HL-60/S4 treated with retinoic acid at 250 ng/mL for 4 days and 3 days (cell line): Measurements from ENCODE around the gene URB1.
"Not testable (repeated sequence)": the region's sequence is repeated elsewhere in the genome, so short reads cannot be mapped to it uniquely, and the experiment has no call there.

Source experiments
- in situ Hi-C: fragments of 300-500 bp; cut with MboI; formaldehyde crosslinking; loops from 2 replicates; pipeline ENCODE4 v1.7.0; 2022; ENCODE audit warnings: low sequenced_read_pairs

URB1 gene

DNA sequence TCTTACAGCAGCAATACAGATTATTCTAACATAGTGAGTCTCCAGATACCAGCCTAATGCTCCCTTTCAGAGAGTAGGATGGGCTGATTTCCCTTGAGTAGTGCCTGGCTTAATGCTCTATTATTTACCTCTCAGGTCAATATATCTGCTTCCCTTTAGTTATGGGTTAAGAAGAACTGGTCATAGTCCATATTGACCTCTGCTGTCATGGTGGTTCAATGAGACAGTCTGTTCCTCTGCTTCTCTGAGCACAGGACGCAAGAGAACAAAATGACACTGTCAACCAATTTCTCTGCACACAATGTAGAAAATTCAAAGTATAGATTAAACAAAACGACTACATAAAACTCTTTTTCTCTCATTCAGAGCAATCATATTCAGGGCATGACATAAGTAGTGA is 91.2 kb downstream of the URB1 start:
- in situ Hi-C loops = no loop called here

- in situ Hi-C loops = no loop called here
Measured at GRCh38 chr21:32300117-32300681, 92.6 kb downstream of the URB1 start.

DNA sequence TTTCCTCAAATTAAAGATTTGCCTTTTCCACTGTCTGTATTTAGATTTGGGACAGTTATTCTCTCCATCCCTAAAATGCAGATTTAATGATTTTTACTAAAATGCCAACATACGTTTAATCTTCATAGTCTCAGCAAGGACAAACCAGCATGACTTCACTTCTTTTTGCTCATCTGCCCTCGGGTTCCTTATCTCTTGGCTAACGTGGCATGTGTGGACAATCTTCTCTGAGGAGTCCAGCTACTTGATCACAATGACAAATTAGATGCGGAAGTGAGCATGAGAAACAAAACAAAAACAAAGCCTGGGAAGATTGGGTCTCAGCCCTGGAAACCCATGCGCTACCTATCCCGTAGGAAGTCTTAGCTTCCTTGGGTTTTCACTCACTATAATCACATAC is 93.1 kb downstream of the URB1 start:
- in situ Hi-C loops = no loop called here

GRCh38 chr21:32298658-32299081 is 94.1 kb downstream of the URB1 start, which contains the start of gene MRAP:
MRAP (plus strand) TSS chr21:32298855; CDS start chr21:32298972, 117 bp downstream.
- in situ Hi-C loops = no loop called here

DNA sequence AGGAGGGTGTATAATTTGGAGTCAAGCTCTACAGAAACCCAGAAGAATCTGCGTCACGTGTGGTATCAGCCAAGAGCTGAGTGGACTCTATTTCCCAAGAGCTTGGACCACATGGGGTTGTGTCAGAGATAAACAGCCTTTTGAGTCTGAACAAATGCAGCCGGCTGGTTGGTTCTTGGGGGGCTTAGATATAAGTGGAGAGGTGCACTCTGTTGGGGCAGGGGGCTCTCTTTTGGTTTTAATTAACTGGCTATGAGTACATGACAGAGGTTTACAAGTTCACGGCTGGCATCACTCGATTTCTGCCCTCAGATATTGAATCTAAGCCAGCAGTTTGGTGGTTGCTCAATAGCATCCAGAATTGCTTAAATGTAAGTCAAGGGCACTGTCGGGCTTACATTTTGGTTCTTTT is 94.7 kb downstream of the URB1 start:
- in situ Hi-C loops = no loop called here

- in situ Hi-C loops = no loop called here
Measured at GRCh38 chr21:32297449-32297848, 95.4 kb downstream of the URB1 start.

GRCh38 chr21:32285476-32285875 is 107.3 kb downstream of the URB1 start:
- in situ Hi-C loops = no loop called here

GRCh38 chr21:32282992-32283391 is 109.8 kb downstream of the URB1 start:
- in situ Hi-C loops = no loop called here

GRCh38 chr21:32281531-32281930 is 111.3 kb downstream of the URB1 start:
- in situ Hi-C loops = no loop called here

- in situ Hi-C loops = no loop called here
Measured at GRCh38 chr21:32279377-32279680, 113.5 kb downstream of the URB1 start.

DNA sequence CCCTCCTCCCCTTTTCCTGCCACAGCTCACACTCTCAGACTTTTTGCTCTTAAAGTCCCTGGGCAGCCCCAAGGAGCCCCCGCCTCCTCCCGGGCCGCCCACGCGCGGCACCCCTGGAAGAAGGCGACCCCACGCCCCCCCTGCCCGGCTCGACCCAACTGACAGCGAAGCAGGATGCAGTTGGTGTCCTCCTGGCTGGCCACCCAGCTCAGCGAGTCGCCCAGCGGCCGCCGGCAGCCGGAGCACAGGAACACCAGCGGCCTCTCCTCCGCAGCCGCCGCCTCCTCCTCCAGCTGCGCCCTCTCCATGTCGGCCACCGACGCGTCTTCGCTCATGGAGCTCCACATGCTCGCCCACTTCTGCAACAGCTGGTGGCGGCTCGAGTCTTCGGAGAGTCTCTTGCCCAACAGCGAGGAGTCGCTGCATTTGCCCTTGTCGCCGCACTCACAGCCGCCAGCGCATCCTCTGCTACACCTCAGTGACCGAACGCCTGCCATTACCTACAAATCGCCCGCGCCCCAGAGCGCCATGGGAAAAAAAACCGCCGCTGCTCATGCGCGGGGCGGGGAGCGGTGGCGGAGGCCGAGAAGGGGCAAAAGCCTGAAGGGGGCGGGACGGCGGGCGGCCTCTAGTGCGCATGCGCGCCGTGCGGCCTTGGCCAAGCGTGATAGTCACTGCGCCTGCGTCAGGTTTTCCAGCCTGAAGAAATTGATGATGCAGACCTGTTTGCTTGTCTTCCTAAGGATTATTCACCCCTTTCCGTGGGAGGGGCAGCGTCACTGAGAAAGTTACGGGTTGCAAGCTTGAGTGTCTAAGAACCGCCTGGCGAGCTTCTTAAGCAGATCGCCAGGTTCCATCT is 114.1 kb downstream of the URB1 start, which contains the start of gene MIS18A:
MIS18A (minus strand) TSS at position 532 of the 859 bp plus-strand sequence; CDS start at position 497, 35 bp downstream.
- in situ Hi-C loops = no loop called here

DNA sequence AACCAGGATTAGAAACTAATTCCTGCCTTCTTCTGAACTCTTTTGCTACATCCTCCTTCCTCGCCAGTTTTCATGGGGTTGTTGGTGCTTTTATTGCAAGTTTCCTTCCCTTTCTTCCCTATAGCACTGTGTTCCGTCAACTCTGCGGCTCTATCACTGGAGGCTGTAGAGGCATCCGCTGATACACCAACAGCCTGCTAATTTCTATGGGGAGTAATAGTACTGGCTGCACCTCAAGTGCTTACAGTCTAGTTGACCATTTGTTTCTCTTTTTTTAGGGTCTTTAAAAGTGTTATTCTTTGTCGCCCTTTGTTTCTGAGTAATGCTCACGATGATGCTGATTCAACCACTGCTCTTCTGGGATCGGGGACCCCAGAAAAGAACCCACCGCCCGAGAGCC is 114.7 kb downstream of the URB1 start:
- in situ Hi-C loops = no loop called here

DNA sequence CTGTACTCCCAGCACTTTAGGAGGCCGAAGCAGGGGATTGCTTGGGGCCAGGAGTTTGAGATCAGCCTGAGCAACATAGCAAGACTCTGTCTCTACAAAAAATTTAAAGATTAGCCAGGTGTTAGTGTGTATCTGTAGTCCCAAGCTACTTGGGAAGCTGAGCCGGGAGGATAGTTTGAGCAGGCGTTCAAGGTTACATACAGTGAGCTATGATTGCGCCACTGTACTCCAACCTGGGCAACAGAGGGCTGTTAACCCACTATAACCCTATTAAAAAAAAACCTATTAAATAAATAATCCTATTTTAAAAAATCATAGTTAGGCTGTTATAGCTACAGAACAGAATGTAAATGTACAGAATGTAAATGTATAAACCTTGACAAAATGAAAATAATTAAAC is 116.1 kb downstream of the URB1 start:
- in situ Hi-C loops = no loop called here

- in situ Hi-C loops = no loop called here
Measured at GRCh38 chr21:32270748-32271147, 122.1 kb downstream of the URB1 start.

GRCh38 chr21:32265321-32265720 is 127.5 kb downstream of the URB1 start:
- in situ Hi-C loops = not testable (repeated sequence)

GRCh38 chr21:32261929-32262328 is 130.9 kb downstream of the URB1 start:
- in situ Hi-C loops = no loop called here
